Stimulated activated CD4-positive, alpha-beta T cell treated with anti-CD3 and anti-CD28 coated beads, Interleukin-15, amount 100 ng/mL, for 24 hours (primary cell): ENCODE results near the gene MEF2C.

ENCODE experiments used
- DNase-seq: peaks from one replicate; pipeline ENCODE4 v3.0.0-alpha.2; 2020

Gene MEF2C

GRCh38 chr5:88745093-88745696, 137.8 kb downstream of the MEF2C start:
- DNase-seq = no peak

- DNase-seq = no peak
Measured at GRCh38 chr5:88743231-88743834, 139.7 kb downstream of the MEF2C start.

- DNase-seq = no peak
Measured at GRCh38 chr5:88741964-88742363, 141.0 kb downstream of the MEF2C start.

- DNase-seq = no peak
Measured at GRCh38 chr5:88740604-88741185, 142.3 kb downstream of the MEF2C start.

GRCh38 chr5:88736494-88736893, 146.5 kb downstream of the MEF2C start:
- DNase-seq = no peak

- no peak for DNase-seq
Measured at GRCh38 chr5:88734983-88735382, 148.0 kb downstream of the MEF2C start.

GRCh38 chr5:88734191-88734640, 148.8 kb downstream of the MEF2C start:
- no peak for DNase-seq

- DNase-seq = no peak
Measured at GRCh38 chr5:88732862-88733261, 150.1 kb downstream of the MEF2C start.

GRCh38 chr5:88732181-88732633, 150.8 kb downstream of the MEF2C start:
- no peak for DNase-seq

GRCh38 chr5:88729829-88730182, 153.2 kb downstream of the MEF2C start:
- no peak for DNase-seq

GRCh38 chr5:88729084-88729828, 153.7 kb downstream of the MEF2C start:
- DNase-seq = peak; percentile 64

- DNase-seq = no peak
Measured at GRCh38 chr5:88727705-88728313, 155.2 kb downstream of the MEF2C start.

- DNase-seq = no peak
Measured at GRCh38 chr5:88725454-88725853, 157.5 kb downstream of the MEF2C start.

GRCh38 chr5:88724201-88724600, 158.8 kb downstream of the MEF2C start:
- DNase-seq = no peak

- DNase-seq = no peak
Measured at GRCh38 chr5:88722546-88723073, 160.4 kb downstream of the MEF2C start.

GRCh38 chr5:88719434-88719833, 163.6 kb downstream of the MEF2C start:
- DNase-seq = no peak

- no peak for DNase-seq
Measured at GRCh38 chr5:88718736-88719135, 164.2 kb downstream of the MEF2C start.

GRCh38 chr5:88716101-88716500, 166.9 kb downstream of the MEF2C start:
- no peak for DNase-seq

- DNase-seq = no peak
Measured at GRCh38 chr5:88715503-88715902, 167.5 kb downstream of the MEF2C start.

GRCh38 chr5:88713818-88714217, 169.2 kb downstream of the MEF2C start:
- DNase-seq = no peak

- DNase-seq = no peak
Measured at GRCh38 chr5:88708682-88709398, 174.1 kb downstream of the MEF2C start.

GRCh38 chr5:88708021-88708420, 175.0 kb downstream of the MEF2C start:
- no peak for DNase-seq
